Adrenal gland (tissue), 12 donors: Measurements from ENCODE around the gene UBE2E2. TPM values are rescaled to one million over a fixed set of nuclear protein-coding genes. Genes with fewer than 3 reads are reported as not detected.

Experiments
- DNase-seq, 7 donors: peaks; one replicate each; pipeline ENCODE4 v3.0.0-alpha.2; 2019 to 2020
- H3K27ac ChIP-seq, 5 donors: fragments of 200-600 bp; sonication (generic) in 4 of 5; 1 replicate in 3 of 5; 2 replicates in 2 of 5; pipeline versions ENCODE4 v1.5.1 to v1.8.0; 2016 to 2020; ENCODE audit warnings: mild to moderate bottlenecking in 1 of 5
- H3K27me3 ChIP-seq: fragments of 200-600 bp; 2 replicates; pipeline ENCODE4 v1.8.0; 2021
- H3K36me3 ChIP-seq, 2 donors: fragments of 200-600 bp; replicated peaks in 1 of 2; 1 replicate in 1 of 2; 2 replicates in 1 of 2; pipeline versions ENCODE4 v1.5.1 to v1.8.0; 2018 to 2022
- H3K4me1 ChIP-seq, 2 donors: fragments of 200-600 bp; replicated peaks in 1 of 2; 1 replicate in 1 of 2; 2 replicates in 1 of 2; pipeline versions ENCODE4 v1.5.1 to v1.8.0; 2018 to 2021
- H3K4me3 ChIP-seq, 4 donors: fragments of 200-600 bp; sonication (generic) in 3 of 4; one replicate each; pipeline ENCODE4 v1.5.1; 2016 to 2018
- H3K9me3 ChIP-seq, 3 donors: fragments of 200-600 bp; sonication (generic) in 1 of 3; replicated peaks in 1 of 3; 1 replicate in 2 of 3; 2 replicates in 1 of 3; pipeline versions ENCODE4 v1.5.1 to v1.8.0; 2016 to 2021
- POLR2A ChIP-seq, 2 donors: fragments of 450-650 bp; IDR thresholded peaks; one replicate each; pipeline ENCODE4 v1.6.1; 2017; ENCODE audit warnings: antibody characterized with exemption in 2 of 2, mild to moderate bottlenecking in 2 of 2, moderate library complexity in 1 of 2
- WGBS, 4 donors: extraction: QIAGEN DNeasy Blood & Tissue Kit in 2 of 4; methylation state at CpG; one replicate each; pipeline versions ENCODE4 v1.1.5 to v1.1.7; 2013 to 2017; 5-methylcytosine and 5-hydroxymethylcytosine counted together
- intact Hi-C, 2 donors: fragments of 100-400 bp; cut with DNase I; formaldehyde crosslinking; loops; one replicate each; pipeline versions ENCODE4 v1.14.1 to v1.15.0; 2022 to 2023
- polyA plus RNA-seq, 3 donors: library from polyadenylated mRNA; stranded (reverse); fragments of 200-250 nt in 2 of 3; fragments of 350-450 nt in 1 of 3; fragmentation: Illumina TruSeq in 1 of 3; extraction: RNeasy Lipid Tissue Mini Kit (QIAGEN cat#74804) in 1 of 3; gene quantifications; one replicate each; pipeline ENCODE4 v1.2.3, GENCODE V29; 2013 to 2014
- total RNA-seq, 9 donors: library from RNA; depleted of rRNA in 4 of 9; stranded (reverse); fragments of >200 nt in 4 of 9; fragments of 120-200 nt in 1 of 9; fragmentation: NEBNext Ultra II Directional in 1 of 9; extraction: Animal tissue kit (Norgen Biotek cat#: 25700) in 1 of 9; gene quantifications; one replicate each; pipeline versions ENCODE4 v1.1.0 to v1.2.4, GENCODE V29; 2013 to 2023
- TF ChIP-seq, protein P1 (sequence below), 6 experiments: fragments of 450-650 bp in 4 of 6; fragments of 200-600 bp in 2 of 6; sonication (generic) in 1 of 6; IDR thresholded peaks; 1 replicate in 5 of 6; 2 replicates in 1 of 6; pipeline versions ENCODE4 v1.5.1 to v1.8.0; 2016 to 2021; ENCODE audit warnings: antibody characterized with exemption in 6 of 6, mild to moderate bottlenecking in 2 of 6, moderate library complexity in 1 of 6
- donor health status: healthy with polysubstance abuse.
- donor health status: Bipolar disorder and iron deficiency.
- donor health status: DM: yes; HTN: yes; CAD: no.
- donor health status: DM: no; HTN: no; CAD: no.
- donor health status: DM: no; HTN: no; CAD: no.
- donor health status: DM: yes; HTN: yes; CAD: no.

The UBE2E2 gene
- total and polyA plus RNA-seq, 12 donors = 9.3 to 29.6 (median 20.7) TPM

DNA sequence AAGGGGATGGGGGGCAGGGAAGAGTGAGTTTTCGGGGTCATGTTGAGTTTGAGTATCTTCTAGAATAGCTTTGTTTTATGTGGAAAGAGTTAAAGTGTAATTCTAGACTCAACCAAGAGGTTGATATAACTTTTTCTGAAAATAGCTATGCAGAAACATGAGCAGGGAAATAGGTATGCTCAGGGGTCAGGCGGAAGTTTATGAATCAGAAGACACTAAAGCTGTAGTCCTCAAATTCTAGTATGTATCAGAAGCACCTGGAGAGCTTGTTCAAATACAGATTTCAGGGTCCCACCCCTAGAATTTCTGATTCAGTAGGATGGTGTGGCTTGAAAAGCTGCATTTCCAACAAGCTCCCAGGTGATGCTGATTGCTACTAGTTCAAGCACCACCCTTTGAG, 37.6 kb upstream of the UBE2E2 start:
- 81 to 86% (median 85%) methylated on average over 2 of the region's 2 CpGs for WGBS, 4 donors
- intact Hi-C loops = no loop called here
- TF ChIP-seq, protein P1, sequence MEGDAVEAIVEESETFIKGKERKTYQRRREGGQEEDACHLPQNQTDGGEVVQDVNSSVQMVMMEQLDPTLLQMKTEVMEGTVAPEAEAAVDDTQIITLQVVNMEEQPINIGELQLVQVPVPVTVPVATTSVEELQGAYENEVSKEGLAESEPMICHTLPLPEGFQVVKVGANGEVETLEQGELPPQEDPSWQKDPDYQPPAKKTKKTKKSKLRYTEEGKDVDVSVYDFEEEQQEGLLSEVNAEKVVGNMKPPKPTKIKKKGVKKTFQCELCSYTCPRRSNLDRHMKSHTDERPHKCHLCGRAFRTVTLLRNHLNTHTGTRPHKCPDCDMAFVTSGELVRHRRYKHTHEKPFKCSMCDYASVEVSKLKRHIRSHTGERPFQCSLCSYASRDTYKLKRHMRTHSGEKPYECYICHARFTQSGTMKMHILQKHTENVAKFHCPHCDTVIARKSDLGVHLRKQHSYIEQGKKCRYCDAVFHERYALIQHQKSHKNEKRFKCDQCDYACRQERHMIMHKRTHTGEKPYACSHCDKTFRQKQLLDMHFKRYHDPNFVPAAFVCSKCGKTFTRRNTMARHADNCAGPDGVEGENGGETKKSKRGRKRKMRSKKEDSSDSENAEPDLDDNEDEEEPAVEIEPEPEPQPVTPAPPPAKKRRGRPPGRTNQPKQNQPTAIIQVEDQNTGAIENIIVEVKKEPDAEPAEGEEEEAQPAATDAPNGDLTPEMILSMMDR (IDR thresholded peaks at IDR 0.05) = no peak
- no peak for TF ChIP-seq POLR2A (IDR thresholded peaks at IDR 0.05)
- H3K4me3 ChIP-seq = no peak overlapping the region
- H3K27ac ChIP-seq = no peak overlapping the region
- no peaks in the 10 kb centered on the region for H3K4me1 ChIP-seq
- no peaks in the 10 kb centered on the region for H3K9me3 ChIP-seq
- no peaks in the 10 kb centered on the region for H3K27me3 ChIP-seq
- no peak for DNase-seq
- H3K36me3 ChIP-seq = no peaks in the 10 kb centered on the region

DNA sequence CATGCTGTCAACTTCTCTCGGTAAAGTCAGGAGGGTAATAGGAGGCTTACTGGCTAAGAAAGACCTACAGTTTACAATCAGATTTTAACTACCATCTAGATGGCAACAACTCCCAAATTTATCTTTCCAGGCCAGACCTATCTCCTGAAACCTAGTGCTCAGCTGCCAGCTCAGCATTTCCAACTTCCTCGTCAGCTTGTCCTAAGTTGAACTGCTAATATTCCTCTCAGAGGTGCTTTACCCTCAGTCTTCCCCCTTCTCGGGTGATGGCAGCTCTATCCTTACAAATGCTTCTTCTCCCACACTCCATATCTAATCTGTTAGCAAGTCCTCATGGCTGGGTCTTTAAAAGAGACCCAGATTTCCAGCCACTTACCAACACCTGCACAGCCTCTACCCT, 36.9 kb upstream of the UBE2E2 start:
- Histone ChIP-seq H3K4me1 (no peaks in the 10 kb centered on the region), H3K36me3 (no peaks in the 10 kb centered on the region), H3K27me3 (no peaks in the 10 kb centered on the region), H3K27ac (no peak overlapping the region), H3K4me3 (no peak overlapping the region), H3K9me3 (no peaks in the 10 kb centered on the region)
- TF ChIP-seq, protein P1 (IDR thresholded peaks at IDR 0.05) = no peak
- TF ChIP-seq POLR2A (IDR thresholded peaks at IDR 0.05) = no peak
- intact Hi-C loops = no loop called here
- 42 to 71% (median 65%) methylated on average over 3 of the region's 3 CpGs for WGBS, 4 donors
- DNase-seq = no peak

DNA sequence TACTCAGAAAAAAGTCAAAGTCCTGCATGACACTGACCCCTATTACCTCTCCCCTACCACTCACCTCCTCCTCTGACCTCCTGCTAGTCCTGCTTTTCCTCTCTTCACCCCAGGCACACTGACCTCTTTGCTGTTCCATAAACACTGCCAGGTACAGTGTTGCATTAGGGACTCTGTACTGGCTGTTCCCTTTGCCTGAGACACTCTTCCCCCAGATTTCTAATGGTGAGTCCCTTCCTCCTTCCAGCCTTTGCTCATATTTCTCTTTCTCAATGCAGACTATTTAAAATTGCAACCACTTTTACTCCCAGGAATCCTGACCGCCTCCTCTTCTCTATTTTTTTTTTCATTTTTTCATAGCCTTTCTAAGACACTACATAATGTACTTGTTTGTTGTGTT, 36.3 kb upstream of the UBE2E2 start:
- H3K27me3 ChIP-seq = no peaks in the 10 kb centered on the region
- no peaks in the 10 kb centered on the region for H3K36me3 ChIP-seq
- H3K4me3 ChIP-seq = no peak overlapping the region
- H3K27ac ChIP-seq = no peak overlapping the region
- DNase-seq = no peak
- no peaks in the 10 kb centered on the region for H3K4me1 ChIP-seq
- intact Hi-C loops = no loop called here
- no peaks in the 10 kb centered on the region for H3K9me3 ChIP-seq
- TF ChIP-seq POLR2A (IDR thresholded peaks at IDR 0.05) = no peak
- TF ChIP-seq, protein P1 (IDR thresholded peaks at IDR 0.05) = no peak
- 75 to 86% (median 81%) methylated on average over 1 of the region's 1 CpG for WGBS, 4 donors

DNA sequence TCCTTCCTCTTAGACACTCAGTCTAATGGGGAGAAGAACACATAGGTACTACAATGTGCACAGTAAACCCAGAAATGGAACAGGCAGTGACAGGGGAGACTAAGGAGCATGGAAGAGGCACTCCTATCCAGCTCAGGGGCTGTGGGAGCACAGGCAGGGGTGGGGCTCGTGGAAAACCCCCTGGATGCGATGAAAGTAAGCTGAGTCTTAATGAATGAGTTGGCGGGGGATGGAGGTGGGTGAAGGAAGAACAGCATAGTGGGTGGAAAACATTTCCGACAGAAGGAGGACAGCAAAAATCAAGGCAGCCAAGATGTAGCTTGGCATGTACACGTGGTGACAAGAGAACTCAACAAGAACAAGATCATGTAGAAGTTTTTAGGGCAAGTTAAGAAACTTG, 33.6 kb upstream of the UBE2E2 start:
- WGBS, 4 donors = 72 to 83% (median 80%) methylated on average over 5 of the region's 5 CpGs
- Histone ChIP-seq H3K27me3 (no peaks in the 10 kb centered on the region), H3K9me3 (no peaks in the 10 kb centered on the region), H3K36me3 (no peaks in the 10 kb centered on the region), H3K4me3 (no peak overlapping the region), H3K27ac (no peak overlapping the region), H3K4me1 (no peaks in the 10 kb centered on the region)
- no peak for TF ChIP-seq POLR2A (IDR thresholded peaks at IDR 0.05)
- TF ChIP-seq, protein P1 (IDR thresholded peaks at IDR 0.05) = no peak
- intact Hi-C loops = no loop called here
- no peak for DNase-seq
